ENCODE measurements around the gene CDK10.

Gene CDK10

GRCh38 chr16:89738072-89738377, 51.5 kb downstream of the CDK10 start:
- no peak for DNase-seq

GRCh38 chr16:89738538-89739317, 52.2 kb downstream of the CDK10 start:
- DNase-seq, result no peak

- no peak for DNase-seq
These were observed 52.9 kb downstream of the CDK10 start for GRCh38 chr16:89739383-89739782.

- no peak for DNase-seq
These were observed 55.0 kb downstream of the CDK10 start for GRCh38 chr16:89741342-89742014.

- DNase-seq, result no peak
These were observed 56.5 kb downstream of the CDK10 start for GRCh38 chr16:89742948-89743347.

GRCh38 chr16:89744813-89745212, 58.3 kb downstream of the CDK10 start:
- no peak for DNase-seq

Data from activated effector memory CD4-positive, alpha-beta T cell treated with Interleukin-2 at 50 U/mL for 16 hours (primary cell).